Germinal center (tissue), 1 donor: ENCODE results near the gene TMEM273.

Experiments
- DNase-seq: peaks from one replicate; pipeline ENCODE4 v3.0.0; 2012; ENCODE audit warnings: mixed read lengths, low spot score

TMEM273 gene

GRCh38 chr10:49187950-49188761, at the start of gene TMEM273:
TMEM273 (minus strand) TSS chr10:49188391; CDS start chr10:49188336, 55 bp downstream.
- DNase-seq = peak; percentile 64

- no peak for DNase-seq
Observed at GRCh38 chr10:49237985-49238384, 49.8 kb upstream of the TMEM273 start.

- DNase-seq = no peak
Observed at GRCh38 chr10:49235392-49235791, 47.2 kb upstream of the TMEM273 start.

GRCh38 chr10:49231086-49231820, 43.1 kb upstream of the TMEM273 start:
- no peak for DNase-seq

- no peak for DNase-seq
Observed at GRCh38 chr10:49230004-49230403, 41.8 kb upstream of the TMEM273 start.

GRCh38 chr10:49228677-49229076, 40.5 kb upstream of the TMEM273 start:
- DNase-seq = no peak

- DNase-seq = no peak
Observed at GRCh38 chr10:49227406-49227805, 39.2 kb upstream of the TMEM273 start.

- no peak for DNase-seq
Observed at GRCh38 chr10:49226594-49226993, 38.4 kb upstream of the TMEM273 start.

- DNase-seq = no peak
Observed at GRCh38 chr10:49225218-49225876, 37.2 kb upstream of the TMEM273 start.

GRCh38 chr10:49223205-49223604, 35.0 kb upstream of the TMEM273 start:
- DNase-seq = no peak

GRCh38 chr10:49222170-49222569, 34.0 kb upstream of the TMEM273 start:
- DNase-seq = no peak

- no peak for DNase-seq
Observed at GRCh38 chr10:49220679-49221078, 32.5 kb upstream of the TMEM273 start.

GRCh38 chr10:49220031-49220430, 31.8 kb upstream of the TMEM273 start:
- no peak for DNase-seq

- no peak for DNase-seq
Observed at GRCh38 chr10:49219248-49219647, 31.1 kb upstream of the TMEM273 start.

GRCh38 chr10:49218480-49218879, 30.3 kb upstream of the TMEM273 start:
- no peak for DNase-seq

GRCh38 chr10:49217645-49218044, 29.5 kb upstream of the TMEM273 start:
- no peak for DNase-seq

- DNase-seq = no peak
Observed at GRCh38 chr10:49213211-49213610, 25.0 kb upstream of the TMEM273 start.

GRCh38 chr10:49212783-49213182, 24.6 kb upstream of the TMEM273 start:
- no peak for DNase-seq

- no peak for DNase-seq
Observed at GRCh38 chr10:49212076-49212475, 23.9 kb upstream of the TMEM273 start.

GRCh38 chr10:49208996-49209395, 20.8 kb upstream of the TMEM273 start:
- no peak for DNase-seq

GRCh38 chr10:49207936-49208487, 19.8 kb upstream of the TMEM273 start:
- no peak for DNase-seq

GRCh38 chr10:49207113-49207512, 18.9 kb upstream of the TMEM273 start:
- no peak for DNase-seq

- DNase-seq = no peak
Observed at GRCh38 chr10:49205206-49205605, 17.0 kb upstream of the TMEM273 start.
